Posterior vena cava (tissue), 2 donors: ENCODE results near the gene OTULIN. TPM values are rescaled to one million over a fixed set of nuclear protein-coding genes. Genes with fewer than 3 reads are reported as not detected.

Experiments used
- total RNA-seq, 2 donors: library from RNA; stranded (reverse); fragmentation: NEBNext Ultra II Directional; extraction: Animal tissue kit (Norgen Biotek cat#: 25700); gene quantifications; one replicate each; pipeline ENCODE4 v1.2.1, GENCODE V29; 2021
- donor health status: DM: yes; HTN: yes; CAD: no.
- donor health status: DM: yes; HTN: yes; CAD: no.

The OTULIN gene
- total RNA-seq, 2 donors from 2014 or later, result 24.6 to 26.9 TPM

Other genes starting within 250 kb of the OTULIN start
- 10 to 100 TPM in 1 of 2 donors, 1 to 10 TPM in 1; 6.8 to 13.7 TPM for gene OTULINL, start 82.9 kb upstream of the OTULIN start, total RNA-seq
- gene ANKH, start 207.1 kb downstream of the OTULIN start, total RNA-seq, result 10 to 100 TPM; 93.8 to 94.1 TPM